A549 (cell line): ENCODE results near the gene FAM107A. TPM values are rescaled to one million over a fixed set of nuclear protein-coding genes. Genes with fewer than 3 reads are reported as not detected.

Experiments used
- ATAC-seq, 2 experiments: fragments of 200-7000 bp in 1 of 2; fragments of >200 bp in 1 of 2; cut with Nextera tagmentation in 1 of 2; cut with Tn5 transposase in 1 of 2; 3 replicates each; pipeline versions ENCODE4 v1.8.0 to v1.9.1; 2018 to 2020; ENCODE audit warnings: mild to moderate bottlenecking in 1 of 2, moderate library complexity in 1 of 2
- CTCF ChIA-PET: fragments of 300-600 bp; sonication (Branson Sonifier 250); formaldehyde crosslinking; extraction: SDS; loops from one replicate; lab custom pipeline; 2021; ENCODE audit warnings: antibody characterized with exemption, inconsistent platforms; lab: Yijun Ruan, JAX
- POLR2A ChIA-PET: fragments of 350-600 bp; formaldehyde crosslinking; extraction: SDS; loops from one replicate; lab custom pipeline; 2021; ENCODE audit warnings: antibody characterized with exemption, inconsistent platforms; lab: Yijun Ruan, JAX
- DNase-seq, 2 experiments: peaks; one replicate each; pipeline versions ENCODE4 v3.0.0 to v3.0.0-alpha.2; 2011 to 2016; ENCODE audit warnings: low read depth in 1 of 2, low spot score in 1 of 2
- FAIRE-seq: peaks from 2 replicates; lab custom pipeline; 2011; peaks lifted over from hg19 to GRCh38; lab: Jason Lieb, UNC
- H3K27ac ChIP-seq, 2 experiments: fragments of >200 bp; sonication (Bioruptor Twin); formaldehyde crosslinking; 3 replicates each; pipeline ENCODE4 v1.5.1; 2016 to 2017
- H3K4me1 ChIP-seq: fragments of >200 bp; sonication (Bioruptor Twin); formaldehyde crosslinking; 3 replicates; pipeline ENCODE4 v1.6.1; 2016
- H3K4me2 ChIP-seq: fragments of >200 bp; sonication (Bioruptor Twin); formaldehyde crosslinking; 3 replicates; pipeline ENCODE4 v1.6.1; 2016
- H3K4me3 ChIP-seq: fragments of >200 bp; sonication (Bioruptor Twin); formaldehyde crosslinking; 3 replicates; pipeline ENCODE4 v1.5.1; 2016
- H3K9me3 ChIP-seq: fragments of >200 bp; sonication (Bioruptor Twin); formaldehyde crosslinking; 3 replicates; pipeline ENCODE4 v1.6.1; 2016
- BCL3 ChIP-seq: fragments of >200 bp; sonication (Bioruptor Twin); formaldehyde crosslinking; IDR thresholded peaks from 3 replicates; pipeline ENCODE4 v1.6.1; 2016
- CBX2 ChIP-seq: fragments of 200-600 bp; sonication (generic); IDR thresholded peaks from 2 replicates; pipeline ENCODE4 v1.6.1; 2016; ENCODE audit warnings: low read depth, mild to moderate bottlenecking, borderline replicate concordance
- CBX8 ChIP-seq: fragments of 200-600 bp; sonication (generic); IDR thresholded peaks from 2 replicates; pipeline ENCODE4 v1.6.1; 2016
- CEBPB ChIP-seq, 2 experiments: fragments of >200 bp in 1 of 2; sonication (Bioruptor Twin) in 1 of 2; formaldehyde crosslinking in 1 of 2; IDR thresholded peaks; 2 replicates each; pipeline ENCODE4 v1.6.1; 2012 to 2016
- GATA3 ChIP-seq: IDR thresholded peaks from 2 replicates; pipeline ENCODE4 v1.6.1; 2012; ENCODE audit warnings: borderline replicate concordance
- HDAC2 ChIP-seq: fragments of 200-600 bp; sonication (generic); IDR thresholded peaks from 2 replicates; pipeline ENCODE4 v1.6.1; 2016
- HMGXB4 ChIP-seq: fragments of 250-450 bp; sonication (Bioruptor Pico); IDR thresholded peaks from 2 replicates; pipeline ENCODE4 v1.5.0; 2021; ENCODE audit warnings: mild to moderate bottlenecking, moderate library complexity, borderline replicate concordance
- HOXA7 ChIP-seq: fragments of 250-450 bp; sonication (Bioruptor Pico); IDR thresholded peaks from 2 replicates; pipeline ENCODE4 v1.5.0; 2020; ENCODE audit warnings: mild to moderate bottlenecking, moderate library complexity
- HOXB13 ChIP-seq: fragments of 250-450 bp; sonication (Bioruptor Pico); IDR thresholded peaks from 2 replicates; pipeline ENCODE4 v1.5.0; 2020; ENCODE audit warnings: low read depth, mild to moderate bottlenecking, moderate library complexity
- MAZ ChIP-seq: fragments of 150-350 bp; IDR thresholded peaks from 2 replicates; pipeline ENCODE4 v1.6.1; 2014; ENCODE audit warnings: antibody characterized with exemption, low read depth, low read length, borderline replicate concordance
- MYC ChIP-seq: IDR thresholded peaks from 2 replicates; pipeline ENCODE4 v1.6.1; 2012; ENCODE audit warnings: mild to moderate bottlenecking, inconsistent platforms, low read length, improper control_type of control experiment, borderline replicate concordance
- NR3C1 ChIP-seq: fragments of >200 bp; sonication (Bioruptor Twin); formaldehyde crosslinking; IDR thresholded peaks from 3 replicates; pipeline ENCODE4 v1.6.1; 2017
- POLR2A ChIP-seq: IDR thresholded peaks from 2 replicates; pipeline ENCODE4 v1.6.1; 2012; ENCODE audit warnings: mild to moderate bottlenecking, low read length
- POLR2AphosphoS2 ChIP-seq: conservative IDR thresholded peaks from 2 replicates; pipeline ENCODE4 v1.6.1; 2012; ENCODE audit warnings: low read length, improper control_type of control experiment, inconsistent platforms
- RARB ChIP-seq: fragments of 250-450 bp; sonication (Bioruptor Pico); IDR thresholded peaks from 2 replicates; pipeline ENCODE4 v1.8.0; 2021; ENCODE audit warnings: mild to moderate bottlenecking, moderate library complexity
- RCOR1 ChIP-seq: fragments of 150-350 bp; IDR thresholded peaks from 2 replicates; pipeline ENCODE4 v1.6.1; 2014; ENCODE audit warnings: antibody characterized with exemption, low read length, low read depth
- REST ChIP-seq: fragments of 200-600 bp; sonication (generic); IDR thresholded peaks from 2 replicates; pipeline ENCODE4 v1.6.1; 2016; ENCODE audit warnings: antibody characterized with exemption, mild to moderate bottlenecking, moderate library complexity
- SREBF2 ChIP-seq: fragments of 450-650 bp; IDR thresholded peaks from 2 replicates; pipeline ENCODE4 v1.6.1; 2014; ENCODE audit warnings: mild to moderate bottlenecking, moderate library complexity
- TP53 ChIP-seq: fragments of 250-450 bp; sonication (Bioruptor Pico); IDR thresholded peaks from 2 replicates; pipeline ENCODE4 v1.5.0; 2021; ENCODE audit warnings: mild to moderate bottlenecking, moderate library complexity
- ZC3H11A ChIP-seq: fragments of 450-650 bp; IDR thresholded peaks from 2 replicates; pipeline ENCODE4 v1.6.1; 2014; ENCODE audit warnings: antibody characterized with exemption, mild to moderate bottlenecking
- WGBS: methylation state at CpG from one replicate; pipeline ENCODE4 v1.1.6; 2017; ENCODE audit errors: missing lambda C conversion rate; 5-methylcytosine and 5-hydroxymethylcytosine counted together
- polyA plus RNA-seq, 4 experiments: library from polyadenylated mRNA; depleted of rRNA in 3 of 4; stranded (reverse); fragments of >200 nt; fragmentation: RNase III in 1 of 4; extraction: RNeasy Plus Mini Kit Qiagen cat#74134 plus additional on column Dnase treatment in 1 of 4; gene quantifications; 2 replicates in 3 of 4; 3 replicates in 1 of 4; pipeline ENCODE4 v1.2.3, GENCODE V29; 2011 to 2017
- TF ChIP-seq, protein P1 (sequence below): fragments of >200 bp; sonication (Bioruptor Twin); formaldehyde crosslinking; IDR thresholded peaks from 3 replicates; pipeline ENCODE4 v1.5.1; 2016
- TF ChIP-seq, protein P2 (sequence below): fragments of 250-450 bp; sonication (Bioruptor Pico); IDR thresholded peaks from 2 replicates; pipeline ENCODE4 v1.5.0; 2020; ENCODE audit warnings: low read depth, mild to moderate bottlenecking, moderate library complexity

FAM107A gene
- polyA plus RNA-seq, 2 of the 4 experiments (the other 2 are of a cell fraction), result 0.04 TPM; not detected in 1

DNA sequence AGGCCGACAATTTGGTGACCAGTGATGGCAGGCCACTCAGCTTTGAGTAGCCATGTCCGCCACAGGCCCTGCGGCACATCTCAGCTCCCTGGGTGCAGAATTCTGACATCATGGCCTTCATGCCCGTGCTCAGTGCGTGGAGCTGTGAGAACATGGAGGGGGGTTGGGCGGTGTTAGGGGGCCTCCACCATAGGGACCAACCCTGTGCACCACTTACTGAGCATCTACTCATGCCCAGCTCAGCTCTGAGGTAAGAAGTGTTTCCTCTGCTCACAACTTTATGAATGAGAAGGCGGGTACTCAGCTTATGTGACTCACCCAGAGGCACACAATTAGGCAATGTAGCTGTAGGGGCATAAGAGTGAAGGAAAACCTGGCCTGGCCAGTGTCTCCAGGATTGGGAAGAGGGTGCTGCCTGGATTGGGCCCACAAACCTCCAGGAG is 50.7 kb downstream of the FAM107A start (continued):
- TF ChIP-seq, protein P1, sequence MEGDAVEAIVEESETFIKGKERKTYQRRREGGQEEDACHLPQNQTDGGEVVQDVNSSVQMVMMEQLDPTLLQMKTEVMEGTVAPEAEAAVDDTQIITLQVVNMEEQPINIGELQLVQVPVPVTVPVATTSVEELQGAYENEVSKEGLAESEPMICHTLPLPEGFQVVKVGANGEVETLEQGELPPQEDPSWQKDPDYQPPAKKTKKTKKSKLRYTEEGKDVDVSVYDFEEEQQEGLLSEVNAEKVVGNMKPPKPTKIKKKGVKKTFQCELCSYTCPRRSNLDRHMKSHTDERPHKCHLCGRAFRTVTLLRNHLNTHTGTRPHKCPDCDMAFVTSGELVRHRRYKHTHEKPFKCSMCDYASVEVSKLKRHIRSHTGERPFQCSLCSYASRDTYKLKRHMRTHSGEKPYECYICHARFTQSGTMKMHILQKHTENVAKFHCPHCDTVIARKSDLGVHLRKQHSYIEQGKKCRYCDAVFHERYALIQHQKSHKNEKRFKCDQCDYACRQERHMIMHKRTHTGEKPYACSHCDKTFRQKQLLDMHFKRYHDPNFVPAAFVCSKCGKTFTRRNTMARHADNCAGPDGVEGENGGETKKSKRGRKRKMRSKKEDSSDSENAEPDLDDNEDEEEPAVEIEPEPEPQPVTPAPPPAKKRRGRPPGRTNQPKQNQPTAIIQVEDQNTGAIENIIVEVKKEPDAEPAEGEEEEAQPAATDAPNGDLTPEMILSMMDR, result no peak
- no peak for TF ChIP-seq SREBF2
- peak; percentile 79 to 95 for TF ChIP-seq CEBPB (IDR thresholded peaks at IDR 0.05)
- no peak for TF ChIP-seq HOXA7
- no peak for TF ChIP-seq HMGXB4 (CRISPR knock-in tag)

- TF ChIP-seq REST, result no peak
- TF ChIP-seq, protein P2, sequence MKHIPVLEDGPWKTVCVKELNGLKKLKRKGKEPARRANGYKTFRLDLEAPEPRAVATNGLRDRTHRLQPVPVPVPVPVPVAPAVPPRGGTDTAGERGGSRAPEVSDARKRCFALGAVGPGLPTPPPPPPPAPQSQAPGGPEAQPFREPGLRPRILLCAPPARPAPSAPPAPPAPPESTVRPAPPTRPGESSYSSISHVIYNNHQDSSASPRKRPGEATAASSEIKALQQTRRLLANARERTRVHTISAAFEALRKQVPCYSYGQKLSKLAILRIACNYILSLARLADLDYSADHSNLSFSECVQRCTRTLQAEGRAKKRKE (CRISPR knock-in tag), result no peak
- TF ChIP-seq HOXB13 (CRISPR knock-in tag), result no peak
- no peak overlapping the region for H3K4me2 ChIP-seq
- ChIA-PET CTCF (interaction anchor here (0.8 to 3.8 kb wide), 4 partner anchors 11 to 32 kb away, joined by 3 to 20 read pairs (median 6); partner anchors contain the start of gene KCTD6), POLR2A (no interaction called here)
- no peak for ATAC-seq
- no peak for FAIRE-seq
- H3K4me1 ChIP-seq, result peaks cover 32% of the 10 kb centered on the region
- H3K4me3 ChIP-seq, result no peak overlapping the region
- 89% methylated on average over 11 of the region's 11 CpGs for WGBS
- DNase-seq, result no peak
- peak overlapping the region in 1 of 2 experiments; percentile 32; a peak in 2 of 6 replicates for H3K27ac ChIP-seq
- no peaks in the 10 kb centered on the region for H3K9me3 ChIP-seq
Observed at GRCh38 chr3:58524326-58524888, 52.8 kb downstream of the FAM107A start.

GRCh38 chr3:58522759-58523425 is 54.3 kb downstream of the FAM107A start:
- Histone ChIP-seq H3K4me3 (no peak overlapping the region), H3K4me1 (peaks cover 22% of the 10 kb centered on the region), H3K27ac (no peak overlapping the region), H3K4me2 (no peak overlapping the region), H3K9me3 (no peaks in the 10 kb centered on the region)
- 69% methylated on average over 5 of the region's 5 CpGs for WGBS
- POLR2A ChIA-PET, result no interaction called here
- FAIRE-seq (no peak), DNase-seq (no peak), ATAC-seq (no peak)
- CTCF ChIA-PET, result interaction anchor here (1.0 to 3.8 kb wide), 3 partner anchors 9 to 30 kb away, joined by 3 to 20 read pairs (median 7); partner anchors contain the start of gene KCTD6
- TF ChIP-seq POLR2AphosphoS2 (no peak), CBX8 (no peak), POLR2A (no peak), MAZ (no peak), RCOR1 (no peak), HMGXB4 (CRISPR knock-in tag) (no peak), HDAC2 (no peak), ZC3H11A (no peak), NR3C1 (no peak), TP53 (CRISPR knock-in tag) (no peak), RARB (CRISPR knock-in tag) (no peak), CBX2 (no peak), MYC (no peak), GATA3 (no peak), BCL3 (no peak)
